ENCODE data around the gene GNAO1.
"Not testable (repeated sequence)": the region's sequence is repeated elsewhere in the genome, so short reads cannot be mapped to it uniquely, and the experiment has no call there.

The GNAO1 gene

DNA sequence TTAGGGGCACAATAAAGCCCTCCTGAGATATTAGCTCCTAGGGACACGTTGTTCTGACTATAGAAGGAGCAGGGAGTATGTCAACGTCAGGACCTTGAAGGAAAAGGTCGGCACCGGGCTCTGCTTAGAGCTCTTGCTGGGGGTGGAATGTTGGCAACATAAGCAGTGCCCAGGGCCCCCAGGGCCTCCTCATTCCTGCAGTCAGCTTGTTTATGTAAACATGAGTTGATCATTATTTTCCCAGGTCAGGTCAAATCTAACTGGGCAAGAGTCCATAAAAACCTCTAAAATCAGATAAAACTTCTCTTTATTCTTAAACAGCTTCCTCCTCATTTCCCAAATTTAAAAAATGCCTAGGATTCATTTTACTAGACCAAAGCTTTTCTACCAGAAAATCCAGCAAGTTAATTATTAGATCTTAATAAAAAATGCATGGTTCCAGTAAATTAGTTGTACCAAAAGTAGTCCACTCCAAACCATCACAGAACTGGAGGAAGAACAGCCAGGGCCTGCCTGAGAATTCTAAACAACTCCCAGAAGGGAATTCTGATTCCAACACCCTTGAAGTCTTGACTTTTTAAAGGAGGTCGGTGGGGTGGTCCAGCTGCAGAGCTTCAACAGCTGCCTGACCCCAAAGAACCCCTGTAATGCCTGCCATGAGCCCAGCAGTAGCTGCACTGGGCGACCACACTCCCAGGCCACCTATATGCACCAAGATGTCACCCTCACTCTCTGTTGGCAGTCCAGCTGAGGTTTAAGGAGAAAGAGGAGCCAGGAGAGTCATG is 179.8 kb downstream of the GNAO1 start:
- TF ChIP-seq, protein P1, sequence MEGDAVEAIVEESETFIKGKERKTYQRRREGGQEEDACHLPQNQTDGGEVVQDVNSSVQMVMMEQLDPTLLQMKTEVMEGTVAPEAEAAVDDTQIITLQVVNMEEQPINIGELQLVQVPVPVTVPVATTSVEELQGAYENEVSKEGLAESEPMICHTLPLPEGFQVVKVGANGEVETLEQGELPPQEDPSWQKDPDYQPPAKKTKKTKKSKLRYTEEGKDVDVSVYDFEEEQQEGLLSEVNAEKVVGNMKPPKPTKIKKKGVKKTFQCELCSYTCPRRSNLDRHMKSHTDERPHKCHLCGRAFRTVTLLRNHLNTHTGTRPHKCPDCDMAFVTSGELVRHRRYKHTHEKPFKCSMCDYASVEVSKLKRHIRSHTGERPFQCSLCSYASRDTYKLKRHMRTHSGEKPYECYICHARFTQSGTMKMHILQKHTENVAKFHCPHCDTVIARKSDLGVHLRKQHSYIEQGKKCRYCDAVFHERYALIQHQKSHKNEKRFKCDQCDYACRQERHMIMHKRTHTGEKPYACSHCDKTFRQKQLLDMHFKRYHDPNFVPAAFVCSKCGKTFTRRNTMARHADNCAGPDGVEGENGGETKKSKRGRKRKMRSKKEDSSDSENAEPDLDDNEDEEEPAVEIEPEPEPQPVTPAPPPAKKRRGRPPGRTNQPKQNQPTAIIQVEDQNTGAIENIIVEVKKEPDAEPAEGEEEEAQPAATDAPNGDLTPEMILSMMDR (IDR thresholded peaks at IDR 0.05): no peak
- no peak for TF ChIP-seq ZFX (IDR thresholded peaks at IDR 0.05; ENCODE audit: borderline replicate concordance)
- peak overlapping the region; percentile 85 for H3K27ac ChIP-seq

DNA sequence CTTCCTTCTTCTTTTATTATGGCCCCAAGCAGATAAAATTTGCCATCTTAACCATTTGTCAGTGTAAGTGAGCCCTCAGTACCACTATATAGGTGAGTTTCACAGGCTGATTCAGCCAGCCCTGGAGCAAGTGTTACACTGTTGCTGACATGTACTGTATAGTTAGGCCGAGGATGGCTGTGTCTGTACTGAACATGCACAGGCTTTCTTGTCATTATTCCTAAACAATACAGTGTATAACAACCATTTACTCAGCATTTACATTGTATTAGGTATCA is 180.3 kb downstream of the GNAO1 start:
- no peak for TF ChIP-seq ZFX (IDR thresholded peaks at IDR 0.05; ENCODE audit: borderline replicate concordance)
- TF ChIP-seq, protein P1 (IDR thresholded peaks at IDR 0.05): no peak
- peak overlapping the region; percentile 85 for H3K27ac ChIP-seq

DNA sequence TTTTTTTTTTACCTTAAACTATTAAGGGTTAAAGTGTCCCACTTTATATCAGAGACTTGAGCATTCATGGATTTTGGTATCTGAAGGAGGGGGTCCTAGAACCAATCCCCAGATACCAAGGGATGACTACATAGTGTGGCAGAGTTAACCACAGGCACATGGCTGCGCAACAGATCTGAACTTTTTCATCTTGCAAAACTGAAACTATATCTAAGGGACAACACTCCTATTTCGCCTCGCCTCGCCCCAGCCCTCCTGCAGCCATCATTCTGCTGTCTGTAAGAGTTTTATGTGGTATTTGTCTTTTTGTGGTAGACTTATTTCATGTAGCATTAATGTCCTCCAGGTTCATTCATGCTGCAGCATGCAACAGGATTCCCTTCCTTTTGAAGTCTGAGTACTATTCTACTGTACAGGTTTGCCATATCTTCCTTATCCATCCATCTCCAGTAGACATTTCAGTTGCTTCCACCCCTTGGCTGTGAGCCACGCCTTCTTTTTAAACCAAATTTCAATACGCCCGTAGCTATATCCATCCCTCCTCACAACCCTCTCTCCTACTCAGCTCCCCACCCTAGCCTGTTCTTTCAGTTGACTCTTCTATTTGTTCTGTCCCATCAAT is 180.8 kb downstream of the GNAO1 start:
- no peak for TF ChIP-seq ZFX (IDR thresholded peaks at IDR 0.05; ENCODE audit: borderline replicate concordance)
- TF ChIP-seq, protein P1 (IDR thresholded peaks at IDR 0.05): no peak
- peak overlapping the region; percentile 85 for H3K27ac ChIP-seq

DNA sequence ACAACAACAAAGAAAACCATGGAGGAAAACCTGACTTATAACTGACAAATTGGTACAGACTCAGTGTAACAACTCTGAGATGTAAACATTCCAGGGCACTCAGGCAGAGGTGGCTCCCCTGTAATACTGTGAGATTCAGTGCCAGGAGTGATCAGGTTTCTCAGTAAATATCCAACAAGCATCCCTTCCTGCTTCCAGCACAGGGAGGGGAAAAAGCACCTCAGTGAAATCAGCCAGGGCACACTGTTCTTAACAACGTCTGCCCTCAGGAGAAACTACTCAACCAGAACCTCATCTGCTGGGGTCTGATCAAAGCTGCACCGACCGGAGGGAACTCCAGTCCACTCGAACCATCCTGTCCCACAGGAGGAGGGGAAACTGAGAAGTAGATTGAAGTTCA is 181.7 kb downstream of the GNAO1 start:
- H3K27ac ChIP-seq: peak overlapping the region; percentile 85
- TF ChIP-seq, protein P1 (IDR thresholded peaks at IDR 0.05): no peak
- TF ChIP-seq ZFX (IDR thresholded peaks at IDR 0.05; ENCODE audit: borderline replicate concordance): no peak

DNA sequence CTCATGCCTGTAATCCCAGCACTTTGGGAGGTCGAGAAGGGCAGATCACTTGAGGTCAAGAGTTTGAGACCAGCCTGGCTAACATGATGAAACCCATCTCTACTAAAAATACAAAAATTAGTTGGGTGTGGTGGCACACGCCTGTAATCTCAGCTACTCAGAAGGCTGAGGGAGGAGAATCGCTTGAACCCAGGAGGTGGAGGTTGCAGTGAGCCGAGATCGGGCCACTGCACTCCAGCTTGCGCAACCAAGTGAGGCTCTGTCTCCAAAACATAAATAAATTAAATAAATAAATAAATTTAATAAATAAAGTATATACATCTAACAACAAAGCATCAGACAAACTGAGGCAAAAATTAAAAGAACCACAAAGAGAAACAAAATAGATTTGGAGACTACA is 184.5 kb downstream of the GNAO1 start:
- H3K27ac ChIP-seq: not testable (repeated sequence)

DNA sequence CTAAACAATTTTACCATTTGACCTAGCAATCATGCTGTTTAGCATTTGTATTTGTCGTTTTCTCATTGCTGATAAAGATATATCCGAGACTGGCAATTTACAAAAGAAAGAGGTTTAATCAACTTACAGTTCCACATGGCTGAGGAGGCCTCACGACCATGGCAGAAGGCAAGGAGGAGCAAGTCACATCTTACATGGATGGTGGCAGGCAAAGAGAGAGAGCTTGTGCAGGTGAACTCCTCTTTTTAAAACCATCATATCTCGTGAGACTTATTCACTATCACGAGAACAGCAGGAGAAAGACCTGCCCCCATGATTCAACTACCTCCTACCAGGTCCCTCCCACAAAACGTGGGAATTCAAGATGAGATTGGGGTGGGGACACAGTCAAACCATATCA is 187.8 kb downstream of the GNAO1 start:
- H3K27ac ChIP-seq: not testable (repeated sequence)

DNA sequence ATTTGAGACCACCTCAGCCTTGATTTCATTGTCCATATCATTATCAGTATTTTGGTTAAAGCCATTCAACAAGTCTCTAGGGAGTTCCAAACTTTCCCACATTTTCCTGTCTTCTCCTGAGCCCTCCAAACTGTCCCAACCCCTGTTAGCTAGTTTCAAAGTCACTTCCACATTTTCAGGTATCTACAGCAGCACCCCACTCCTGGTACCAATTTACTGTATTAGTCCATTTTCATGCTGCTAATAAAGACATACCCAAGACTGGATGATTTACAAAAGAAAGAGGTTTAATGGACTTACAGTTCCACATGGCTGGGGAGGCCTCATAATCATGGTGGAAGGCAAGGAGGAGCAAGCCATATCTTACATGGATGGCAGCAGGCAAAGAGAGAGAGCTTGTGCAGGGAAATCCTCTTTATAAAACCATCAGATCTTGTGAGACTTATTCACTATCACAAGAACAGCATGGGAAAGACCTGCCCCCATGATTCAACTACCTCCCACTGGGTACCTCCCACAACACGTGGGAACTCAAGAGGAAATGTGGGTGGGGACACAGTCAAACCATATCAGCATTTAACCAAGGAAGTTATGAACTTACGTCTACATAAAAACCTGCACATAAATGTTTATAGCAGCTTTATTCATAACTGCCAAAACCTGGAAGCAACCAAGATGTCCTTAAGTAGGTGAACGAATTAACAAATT is 189.6 kb downstream of the GNAO1 start:
- H3K27ac ChIP-seq: not testable (repeated sequence)

DNA sequence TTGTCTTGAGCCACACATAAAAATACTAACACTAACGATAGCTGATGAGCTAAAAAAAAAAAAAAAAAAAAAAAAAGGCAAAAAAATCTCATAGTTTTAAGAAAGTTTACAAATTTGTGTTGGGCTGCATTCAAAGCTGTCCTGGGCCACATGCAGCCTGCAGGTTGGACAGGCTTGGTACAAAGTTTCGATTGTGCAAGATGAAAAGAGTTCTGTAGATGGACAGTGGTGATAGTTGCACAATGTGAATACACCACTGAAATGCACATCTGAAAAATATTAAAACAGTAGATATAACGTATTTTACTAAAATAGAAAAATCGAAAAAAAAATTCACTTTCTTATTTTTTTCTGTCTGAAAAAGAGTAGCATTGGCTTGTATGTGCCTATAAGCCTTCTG is 191.2 kb downstream of the GNAO1 start:
- TF ChIP-seq, protein P1 (IDR thresholded peaks at IDR 0.05): no peak
- TF ChIP-seq ZFX (IDR thresholded peaks at IDR 0.05; ENCODE audit: borderline replicate concordance): no peak
- H3K27ac ChIP-seq: no peak overlapping the region
